GM21447 (cell line): Measurements from ENCODE around the gene PER2.

Experiments
- ATAC-seq: cut with Tn5 transposase; IDR thresholded peaks from one replicate; pipeline ENCODE4 v1.9.1; 2021; ENCODE audit not compliant: unreplicated experiment

The PER2 gene

DNA sequence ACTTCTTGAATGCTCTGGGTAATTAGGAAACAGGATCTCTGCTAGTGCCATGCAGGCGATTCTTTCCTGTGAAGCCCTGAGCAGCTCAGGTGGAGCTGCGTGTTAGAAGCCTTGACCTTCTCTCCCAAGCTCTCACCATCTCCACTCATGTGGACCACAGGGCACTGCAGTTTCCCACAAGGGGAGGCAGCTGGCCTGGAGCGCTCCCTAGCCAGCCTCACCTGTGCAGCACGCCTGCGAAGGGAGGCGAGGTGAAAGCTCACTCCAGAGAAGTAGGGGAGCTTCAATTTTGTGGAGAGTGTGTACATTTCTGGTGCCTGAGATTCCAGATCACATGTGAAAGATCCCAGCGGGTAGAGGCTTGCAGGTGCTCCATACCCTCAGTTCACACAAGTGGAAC is 37.5 kb downstream of the PER2 start:
- no peak for ATAC-seq

DNA sequence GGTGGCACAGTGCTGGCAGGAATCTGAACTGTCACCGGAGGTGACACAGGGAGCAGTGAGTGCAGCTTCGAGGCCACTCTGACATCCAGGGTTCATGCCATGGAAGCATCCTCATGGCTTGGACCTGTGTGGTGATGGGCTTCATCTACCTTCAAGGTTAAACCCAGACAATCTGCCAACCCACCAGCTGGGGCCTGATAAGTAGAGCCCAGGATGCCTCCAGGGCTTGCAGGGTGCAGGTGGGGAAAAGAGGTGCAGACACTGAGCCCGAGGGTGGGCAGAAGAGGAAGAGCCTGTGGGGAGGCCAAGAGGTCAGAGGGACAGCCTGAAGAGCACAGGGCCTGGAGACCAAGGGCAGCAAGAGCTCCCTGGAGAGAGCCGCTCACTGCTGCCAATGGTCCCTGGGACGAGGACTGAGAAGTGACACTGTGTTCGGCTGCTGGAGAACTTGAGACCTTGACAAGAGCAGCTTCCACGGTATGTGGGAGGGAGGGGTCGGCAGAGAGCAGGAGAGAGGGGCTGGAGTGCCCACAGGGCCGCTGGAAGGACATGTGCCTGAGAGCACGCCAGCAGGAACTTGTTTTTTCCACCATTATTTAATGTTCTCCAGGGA is 40.5 kb downstream of the PER2 start:
- no peak for ATAC-seq

DNA sequence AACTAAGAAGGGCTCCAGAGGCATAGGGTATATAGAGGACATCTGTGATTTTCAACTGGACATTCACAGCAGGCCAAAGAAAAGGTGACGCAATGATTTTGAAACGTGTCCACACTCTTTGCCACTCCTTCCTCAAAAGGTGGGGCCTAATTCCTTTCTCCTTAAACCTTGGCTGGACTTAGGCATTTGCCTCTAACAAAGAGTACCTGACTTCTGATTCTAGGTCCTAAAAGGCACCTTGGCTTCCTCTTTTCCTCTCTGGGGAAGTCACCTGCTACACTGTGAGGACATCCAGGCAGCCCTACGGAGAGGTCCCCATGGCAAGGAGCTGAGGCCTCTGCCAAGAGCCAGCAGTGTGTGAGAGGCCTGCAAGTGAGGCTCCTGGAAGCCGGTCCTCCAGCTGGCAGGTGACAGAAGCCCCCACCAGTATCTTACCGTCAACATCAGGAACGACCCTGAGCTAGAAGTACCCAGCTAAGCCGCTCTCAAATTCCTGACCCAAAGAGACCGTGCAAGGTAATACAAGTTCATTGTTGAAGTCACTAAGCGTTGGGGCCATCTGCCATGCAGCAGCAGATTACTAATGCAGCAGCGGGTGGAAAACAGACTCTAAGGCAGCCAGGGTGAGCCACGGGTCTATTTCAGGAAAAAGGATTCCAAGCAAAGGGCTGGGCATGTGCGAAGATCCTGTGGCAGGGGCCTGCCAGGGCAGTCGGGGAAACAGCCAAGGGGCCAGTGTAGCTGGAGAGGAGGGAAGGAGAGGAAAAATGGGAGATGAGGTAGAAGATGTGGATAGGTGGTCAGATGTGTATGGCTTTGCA is 41.2 kb downstream of the PER2 start:
- no peak for ATAC-seq

DNA sequence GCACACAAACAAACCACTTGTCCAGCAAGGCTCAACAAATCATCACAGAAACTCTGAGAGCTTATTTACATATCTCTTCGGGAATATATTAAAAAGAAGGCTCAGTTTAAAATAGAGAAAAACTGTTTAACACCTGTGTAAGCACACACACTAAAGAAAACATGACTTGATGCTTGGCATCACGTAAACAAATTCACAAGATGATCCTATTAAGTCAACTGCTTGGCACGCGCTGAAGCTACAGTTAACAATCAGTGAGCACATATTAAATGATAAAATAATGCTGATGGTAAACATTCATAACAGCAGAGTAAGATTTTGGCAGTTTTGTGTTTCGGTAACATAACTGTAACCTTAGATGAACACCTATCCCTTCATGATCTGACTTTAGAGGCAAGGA is 44.3 kb downstream of the PER2 start:
- no peak for ATAC-seq

DNA sequence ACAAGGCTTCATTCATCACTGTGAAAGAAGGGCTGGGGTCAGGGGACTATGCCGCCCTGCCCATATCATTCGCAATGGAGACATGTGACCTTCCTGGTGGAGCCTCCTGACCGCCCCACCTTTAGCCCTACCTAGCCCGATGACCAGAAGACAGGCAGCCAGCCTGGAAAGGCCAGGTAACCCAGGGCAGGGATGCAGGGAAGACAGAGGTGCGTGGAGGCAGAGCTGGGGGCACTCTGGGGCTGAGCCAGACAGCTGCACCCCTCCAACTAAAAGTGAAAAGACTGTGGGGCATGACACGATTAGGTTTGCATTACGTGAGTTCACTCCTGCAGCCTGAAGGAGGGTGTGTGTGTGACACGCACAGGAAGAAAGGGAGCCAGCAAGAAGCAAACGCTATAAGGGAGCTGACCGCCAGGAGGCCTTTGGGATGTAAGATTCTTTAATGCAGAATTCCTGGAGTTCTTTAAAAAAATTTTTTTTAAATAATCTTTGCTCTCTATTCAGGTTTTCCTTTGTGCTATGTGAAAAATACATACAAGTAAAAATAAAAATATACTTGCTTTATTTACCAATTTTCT is 44.8 kb downstream of the PER2 start:
- ATAC-seq, result no peak

DNA sequence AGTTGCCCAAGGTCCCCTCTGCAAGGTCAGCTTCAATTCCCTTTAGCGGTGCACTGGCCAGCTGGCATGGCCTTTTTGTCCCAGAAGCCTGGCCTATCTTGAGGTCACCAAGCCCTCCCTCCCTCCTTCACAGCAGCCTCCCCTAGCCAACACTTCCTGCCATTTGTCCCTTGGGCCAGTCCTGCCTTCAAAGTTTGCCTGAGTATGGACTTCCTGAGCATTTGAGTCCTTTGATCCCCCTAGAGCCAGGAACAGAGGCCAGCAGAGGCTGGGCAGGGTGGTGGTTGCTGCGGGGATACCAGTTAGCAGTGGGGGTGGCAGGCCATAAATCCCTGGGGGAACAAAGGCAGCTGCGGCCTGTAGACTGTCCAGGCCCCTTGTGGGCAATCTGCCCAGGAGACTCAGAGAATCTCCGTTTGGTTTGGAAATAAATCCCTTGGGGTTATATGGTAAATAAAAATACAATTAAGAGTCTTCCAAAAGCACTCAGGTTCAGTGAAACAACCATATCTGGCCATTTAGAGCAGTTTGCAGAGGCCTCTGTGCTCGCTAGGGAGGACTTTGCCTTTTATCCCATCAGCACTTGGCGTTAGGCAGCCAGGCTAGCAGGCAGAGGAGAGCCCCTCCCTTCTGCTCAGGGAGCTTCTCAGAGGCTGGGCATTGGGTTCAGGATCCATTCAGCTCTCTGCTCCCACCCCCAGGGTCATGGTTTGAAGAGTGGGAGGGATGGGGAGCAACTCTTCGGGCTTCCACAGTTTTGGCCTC is 45.5 kb downstream of the PER2 start:
- no peak for ATAC-seq

DNA sequence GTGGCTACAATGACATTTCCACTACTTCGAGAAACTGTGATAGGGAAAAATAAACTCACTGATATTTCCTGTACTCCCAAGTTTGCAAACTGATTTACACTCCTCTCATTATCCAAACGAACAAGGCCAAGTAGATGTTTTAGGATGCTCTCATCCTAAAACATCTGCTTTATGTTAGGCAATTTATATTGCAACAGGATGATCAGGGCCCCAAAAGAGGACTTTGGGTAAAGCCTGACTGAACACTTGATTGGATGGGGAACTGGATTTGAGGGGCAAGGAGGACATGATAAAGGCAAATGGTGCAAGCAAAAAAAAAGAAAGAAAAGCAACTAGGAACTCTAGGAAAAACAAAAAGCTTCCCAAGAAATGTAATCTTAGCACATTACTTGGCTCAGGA is 46.4 kb downstream of the PER2 start:
- ATAC-seq, result no peak

DNA sequence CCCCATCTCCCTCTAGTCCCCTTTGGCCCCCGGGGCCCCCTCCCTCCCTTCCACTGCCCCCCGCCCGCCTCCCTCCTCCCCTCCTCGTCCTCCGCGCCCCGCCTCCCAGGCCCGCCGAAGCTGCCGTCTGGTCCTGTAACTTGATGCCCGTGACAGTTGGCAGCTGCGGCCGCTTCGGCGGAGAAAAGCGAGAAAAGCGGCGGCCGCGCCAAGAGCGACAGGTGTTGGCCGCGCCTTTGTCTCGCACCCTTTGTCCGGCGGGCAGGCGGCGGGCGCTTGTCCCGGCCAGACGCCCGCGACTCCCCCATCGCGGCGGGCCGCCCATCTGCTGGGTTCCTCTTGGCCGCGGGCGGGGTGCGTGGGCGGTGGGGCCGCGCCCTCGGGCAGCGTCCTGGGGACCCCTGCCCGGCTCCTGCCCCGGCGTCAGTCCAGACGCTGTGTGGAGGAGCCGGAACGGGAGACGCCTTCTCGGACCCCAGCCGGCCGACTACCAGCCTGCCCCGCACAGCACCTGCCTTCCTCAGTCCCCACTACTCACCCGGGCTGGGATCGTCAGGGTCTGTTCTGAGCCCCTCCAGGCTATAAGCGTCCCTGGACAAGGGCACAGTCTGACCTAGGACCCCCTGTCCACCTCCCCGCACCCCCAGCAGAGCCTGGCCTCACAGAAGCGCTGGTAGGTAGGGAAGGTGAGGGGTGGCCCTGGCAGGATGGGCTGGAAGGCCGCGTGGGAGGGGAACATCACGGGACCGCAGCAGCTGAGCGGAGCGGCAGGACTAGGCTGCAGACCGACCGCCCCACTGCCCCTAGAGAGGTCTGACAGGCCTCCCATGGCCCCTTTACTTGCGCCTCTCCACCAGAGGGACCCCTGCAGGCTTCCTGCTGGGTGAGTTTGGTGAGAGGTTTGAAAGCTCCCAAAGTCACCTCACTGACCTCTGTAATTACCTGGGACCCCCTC is 47.4 kb downstream of the PER2 start:
- ATAC-seq, result no peak

DNA sequence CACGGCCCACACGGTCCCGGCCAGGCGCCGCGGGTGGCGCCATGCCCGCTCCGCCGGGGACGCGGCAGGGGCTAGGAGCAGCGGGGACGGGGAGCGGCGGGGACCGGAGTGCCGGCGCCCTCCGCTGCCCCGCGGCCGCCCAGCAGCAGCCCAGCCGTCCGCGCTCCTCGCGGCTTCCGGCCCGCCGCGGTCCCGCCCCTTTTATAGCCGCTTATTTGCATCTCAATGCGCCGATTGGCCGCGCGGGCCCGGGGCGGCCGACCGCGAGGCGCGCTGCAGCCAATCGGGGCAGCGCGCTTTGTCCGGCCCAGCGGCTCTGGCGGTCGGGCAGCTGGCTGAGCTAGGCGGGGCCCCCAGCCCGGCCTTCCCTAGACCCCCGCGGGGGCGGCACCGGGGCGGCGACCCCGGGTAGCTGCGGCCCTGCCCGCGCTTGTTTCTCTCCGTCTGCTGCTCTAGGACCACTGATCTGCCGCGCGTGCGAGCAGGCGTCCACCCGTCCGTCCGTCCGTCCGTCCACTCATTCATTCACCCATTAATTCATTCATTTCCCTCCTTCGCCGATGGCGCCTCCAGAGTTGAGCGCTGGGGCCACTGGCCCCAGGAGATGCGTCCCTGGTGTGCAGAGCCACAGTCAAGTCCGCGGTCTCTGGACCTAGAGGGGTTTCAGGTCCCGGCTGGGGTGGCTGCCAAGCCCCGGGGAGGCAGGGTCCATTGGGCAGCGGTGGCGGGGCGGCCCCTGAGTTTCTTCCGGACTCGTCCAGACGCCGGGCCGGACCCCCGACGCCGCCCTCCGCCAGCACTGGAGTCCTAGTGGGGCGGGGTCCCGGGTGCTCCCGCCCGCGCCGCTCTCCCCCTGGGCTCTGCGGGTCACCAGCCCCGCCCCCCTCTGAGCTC is 48.3 kb downstream of the PER2 start, which contains the start of gene HES6:
HES6 (minus strand) TSS at position 176 of the 894 bp plus-strand sequence; CDS start at position 43, 133 bp downstream.
- peak; percentile 88 for ATAC-seq

DNA sequence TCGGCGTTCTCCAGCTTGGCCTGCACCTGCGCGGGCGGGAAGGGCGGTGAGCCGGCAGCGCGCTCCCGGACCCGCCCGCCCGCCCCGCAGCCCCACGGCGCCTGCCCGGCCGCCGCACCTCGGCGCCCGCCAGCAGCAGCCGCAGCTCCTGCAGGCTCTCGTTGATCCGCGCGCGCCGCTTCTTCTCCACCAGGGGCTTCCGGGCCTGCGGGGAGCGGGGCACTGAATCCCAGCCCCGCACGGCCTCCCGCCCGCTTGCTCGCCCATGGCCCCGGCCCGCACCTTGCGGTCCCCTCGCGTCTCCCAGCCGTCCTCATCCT is 48.9 kb downstream of the PER2 start:
- ATAC-seq, result peak; percentile 12

DNA sequence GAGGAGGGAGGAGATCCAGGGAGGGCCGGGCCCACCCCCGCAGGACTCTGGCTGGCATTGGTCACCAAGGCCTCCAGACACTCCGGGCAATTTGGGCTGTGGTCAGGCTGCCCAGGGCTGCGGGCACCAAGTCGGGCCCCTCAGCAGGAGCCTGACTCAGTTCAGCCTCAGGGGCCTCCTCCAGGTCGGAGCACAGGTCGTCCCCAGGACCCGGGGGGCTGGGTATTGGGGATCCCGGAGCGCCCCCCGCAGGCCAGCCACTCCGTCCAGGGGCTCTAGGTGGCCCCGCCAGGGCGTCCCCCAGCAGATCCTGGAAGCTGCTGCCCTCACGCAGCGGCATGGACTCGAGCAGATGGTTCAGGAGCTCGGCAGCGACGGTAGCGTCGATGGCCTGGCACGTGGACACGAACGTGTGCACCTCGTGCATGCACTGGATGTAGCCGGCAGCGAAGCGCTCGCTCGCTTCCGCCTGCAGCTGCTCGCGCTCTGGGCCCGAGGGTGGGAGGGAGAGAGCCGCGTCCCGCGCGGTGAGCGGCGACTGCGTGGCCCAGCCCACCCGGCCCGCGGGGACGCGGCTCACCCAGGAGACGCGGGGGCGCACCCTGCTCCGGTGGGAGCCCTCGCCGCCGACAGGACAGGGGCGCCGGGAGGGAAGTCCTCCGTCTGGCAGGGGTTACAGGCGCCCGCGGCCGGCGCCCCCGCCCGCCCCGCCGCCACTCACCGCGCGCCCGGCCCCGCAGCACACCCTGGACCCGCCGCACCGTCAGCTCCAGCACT is 49.5 kb downstream of the PER2 start:
- ATAC-seq, result peak; percentile 4

DNA sequence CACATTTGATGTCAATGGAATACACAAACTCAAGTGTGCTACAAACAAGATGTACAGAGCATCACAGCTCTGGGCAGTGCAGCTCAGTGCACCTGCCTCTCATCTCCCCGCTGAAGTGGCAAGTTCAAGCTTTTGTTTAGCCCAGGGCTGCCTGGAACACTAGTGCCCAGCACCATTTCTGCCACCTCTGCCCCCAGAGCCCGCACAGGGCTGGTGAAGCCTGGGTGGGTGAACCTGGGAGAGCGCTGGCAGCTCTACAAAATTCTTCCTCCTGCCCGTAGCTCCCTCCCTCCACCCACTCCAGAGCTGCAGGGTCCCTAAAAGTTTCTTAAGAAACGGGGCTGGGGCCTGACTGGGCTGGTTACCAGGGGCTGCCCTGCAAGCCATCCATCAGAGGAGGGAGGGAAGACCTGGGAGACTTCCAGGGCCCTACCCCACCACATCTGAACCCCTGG is 50.1 kb downstream of the PER2 start:
- no peak for ATAC-seq

DNA sequence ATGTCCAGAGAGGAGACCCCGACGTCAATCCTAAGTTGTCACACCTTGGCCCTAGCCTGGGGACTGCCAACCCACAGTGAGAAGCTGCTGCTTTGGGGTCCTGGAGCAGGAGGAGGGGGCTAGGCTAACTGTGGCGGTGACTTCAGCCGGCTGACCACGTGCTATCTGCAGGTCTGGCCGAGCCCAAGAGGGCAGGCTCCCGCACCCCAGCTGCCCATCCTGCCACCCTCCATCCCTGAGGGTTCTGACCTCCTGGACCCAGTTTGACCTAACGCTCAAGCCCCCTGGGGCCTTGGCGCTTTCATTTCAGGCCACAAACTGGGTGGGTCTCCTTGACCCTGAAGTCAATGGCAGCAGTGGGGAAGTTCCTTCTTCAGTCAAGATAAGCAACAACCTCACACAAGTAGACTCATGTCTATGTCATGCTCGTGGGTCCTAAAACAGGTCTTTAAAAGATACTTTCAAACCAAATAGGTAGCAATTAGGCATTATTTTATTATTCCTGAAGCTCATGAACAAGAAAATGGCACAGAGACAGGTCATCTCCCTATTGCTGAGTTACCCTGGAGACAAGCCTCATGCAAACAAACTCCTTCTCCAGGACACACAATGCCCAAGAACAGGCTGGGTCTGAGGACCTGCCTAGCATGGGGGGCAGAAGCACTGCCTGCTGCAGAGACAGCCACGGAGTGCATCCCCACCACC is 50.8 kb downstream of the PER2 start:
- no peak for ATAC-seq

DNA sequence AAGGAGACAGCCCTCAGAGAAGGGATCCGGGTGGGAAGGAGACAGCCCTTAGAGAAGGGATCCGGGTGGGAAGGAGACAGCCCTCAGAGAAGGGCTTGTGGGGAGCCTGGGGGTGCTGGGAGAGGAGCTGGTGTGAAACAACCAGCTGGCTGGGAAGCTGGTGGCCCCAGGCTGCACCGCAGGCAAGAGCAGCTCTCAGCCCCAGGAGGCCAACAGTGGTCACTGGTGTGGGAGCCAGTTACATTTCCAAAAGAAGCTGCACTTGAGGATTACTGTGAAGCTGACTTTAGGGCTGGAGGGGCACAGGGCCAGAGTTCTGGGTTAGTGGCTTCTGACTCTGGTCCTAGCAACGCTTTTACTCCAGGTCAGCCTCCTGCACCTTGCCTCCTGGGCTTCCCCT is 51.8 kb downstream of the PER2 start:
- no peak for ATAC-seq

DNA sequence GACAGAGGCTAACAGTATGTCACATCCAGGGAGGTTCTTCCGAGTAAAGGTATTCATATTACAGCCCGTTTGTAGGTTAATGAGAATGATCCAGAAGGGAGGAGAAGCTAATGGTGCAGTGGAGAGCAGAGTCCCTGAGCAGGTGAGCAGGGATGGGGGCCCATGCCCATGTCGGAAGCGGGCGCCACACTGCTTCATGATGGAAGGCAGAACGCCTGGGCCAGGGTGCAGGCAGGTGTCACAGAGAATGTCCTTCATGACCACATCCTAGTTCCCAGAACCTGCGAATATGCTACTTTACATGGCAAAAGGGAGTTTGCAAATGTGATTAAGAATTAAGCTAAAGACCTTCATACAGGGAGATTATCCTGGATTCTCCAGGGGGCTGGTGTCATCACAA is 52.6 kb downstream of the PER2 start:
- no peak for ATAC-seq

DNA sequence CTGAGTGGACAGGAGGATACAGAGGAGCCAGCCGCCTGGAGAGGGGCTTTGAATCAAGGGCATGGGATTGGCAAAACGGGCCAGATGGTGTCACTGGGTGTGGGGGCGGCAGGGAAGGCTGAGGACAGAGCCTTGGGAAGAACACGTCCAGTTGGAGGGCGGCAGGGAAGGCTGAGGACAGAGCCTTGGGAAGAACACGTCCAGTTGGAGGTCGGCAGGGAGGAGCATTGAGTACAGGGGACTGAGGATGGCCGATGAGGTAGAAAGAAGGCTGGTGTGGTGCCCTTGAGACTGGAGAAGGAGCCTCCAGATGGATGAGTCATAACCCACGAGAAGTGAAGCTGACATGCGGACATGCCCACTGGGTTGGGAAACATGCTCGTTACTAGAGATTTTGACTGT is 53.1 kb downstream of the PER2 start:
- no peak for ATAC-seq

DNA sequence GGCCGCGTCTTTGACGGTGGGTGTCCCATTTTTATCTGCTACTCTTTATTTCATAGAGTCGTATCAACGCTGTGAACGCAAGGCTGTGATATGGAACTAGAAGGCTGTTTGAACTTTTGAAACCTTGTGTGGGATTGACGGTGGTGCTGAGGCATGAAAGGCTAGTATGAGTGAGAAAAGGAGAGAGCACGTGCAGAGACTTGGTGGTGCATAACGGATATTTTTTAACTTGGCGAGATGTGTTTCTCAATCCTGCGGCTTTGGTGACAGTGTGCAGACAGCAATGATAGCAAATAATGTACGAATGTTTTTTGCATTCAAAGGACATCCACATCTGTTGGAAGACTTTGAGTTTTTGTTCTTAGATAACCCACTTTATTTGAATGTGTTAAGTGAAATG is 54.8 kb downstream of the PER2 start:
- no peak for ATAC-seq

DNA sequence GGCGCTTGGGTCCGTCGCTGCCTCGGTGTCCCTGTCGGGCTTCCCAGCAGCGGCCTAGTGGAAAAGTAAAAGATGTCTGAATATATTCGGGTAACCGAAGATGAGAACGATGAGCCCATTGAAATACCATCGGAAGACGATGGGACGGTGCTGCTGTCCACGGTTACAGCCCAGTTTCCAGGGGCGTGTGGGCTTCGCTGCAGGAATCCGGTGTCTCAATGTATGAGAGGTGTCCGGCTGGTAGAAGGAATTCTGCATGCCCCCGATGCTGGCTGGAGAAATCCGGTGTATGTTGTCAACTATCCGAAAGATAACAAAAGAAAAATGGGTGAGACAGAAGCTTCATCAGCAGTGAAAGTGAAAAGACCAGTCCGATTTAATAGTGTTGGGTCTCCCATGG is 56.6 kb downstream of the PER2 start:
- no peak for ATAC-seq
